Natural killer cell (primary cell): Measurements from ENCODE around the gene XK. TPM values are rescaled to one million over a fixed set of nuclear protein-coding genes. Genes with fewer than 3 reads are reported as not detected.

Experiments
- ATAC-seq, 3 donors: fragments of 150-1000 bp in 2 of 3; fragments of 200-7000 bp in 1 of 3; cut with Tn5 transposase; 1 replicate in 1 of 3; 2 replicates in 2 of 3; pipeline ENCODE4 v1.10.0; 2021; ENCODE audit warnings: mild to moderate bottlenecking in 2 of 3, moderate library complexity in 2 of 3
- DNase-seq, 2 donors: peaks; one replicate each; pipeline versions ENCODE4 v3.0.0 to v3.0.0-alpha.2; 2013 to 2021; ENCODE audit warnings: mixed read lengths in 1 of 2
- H3K27ac ChIP-seq: one replicate; pipeline ENCODE4 v1.5.1; 2013; ENCODE audit warnings: mild to moderate bottlenecking, low read length
- H3K27me3 ChIP-seq: one replicate; pipeline ENCODE4 v1.6.1; 2013; ENCODE audit warnings: low read length; ENCODE audit not compliant: control insufficient read depth, insufficient read depth
- H3K36me3 ChIP-seq: one replicate; pipeline ENCODE4 v1.6.1; 2013; ENCODE audit warnings: low read length; ENCODE audit not compliant: control insufficient read depth, insufficient read depth
- H3K4me1 ChIP-seq: one replicate; pipeline ENCODE4 v1.6.1; 2013; ENCODE audit warnings: low read length; ENCODE audit not compliant: control insufficient read depth, insufficient read depth
- H3K4me3 ChIP-seq: one replicate; pipeline ENCODE4 v1.5.1; 2013; ENCODE audit warnings: low read length
- H3K9me3 ChIP-seq: one replicate; pipeline ENCODE4 v1.6.1; 2013; ENCODE audit warnings: low read length; ENCODE audit not compliant: control insufficient read depth, insufficient read depth
- H3K27ac Mint-ChIP-seq, 2 donors: one replicate each; pipeline ENCODE4 v1.8.0; 2022; ENCODE audit warnings: mild to moderate bottlenecking in 2 of 2, mixed read lengths in 2 of 2, moderate library complexity in 1 of 2
- H3K27me3 Mint-ChIP-seq, 2 donors: one replicate each; pipeline ENCODE4 v1.8.0; 2022; ENCODE audit warnings: low read depth in 2 of 2, mixed read lengths in 2 of 2
- H3K36me3 Mint-ChIP-seq: one replicate; pipeline ENCODE4 v1.8.0; 2022; ENCODE audit warnings: mixed read lengths
- H3K4me1 Mint-ChIP-seq, 2 donors: one replicate each; pipeline ENCODE4 v1.8.0; 2022; ENCODE audit warnings: mixed read lengths in 2 of 2
- H3K4me3 Mint-ChIP-seq: one replicate; pipeline ENCODE4 v1.8.0; 2022; ENCODE audit warnings: mild to moderate bottlenecking, moderate library complexity, mixed read lengths
- H3K9me3 Mint-ChIP-seq, 2 donors: one replicate each; pipeline ENCODE4 v1.8.0; 2022; ENCODE audit warnings: mixed read lengths in 2 of 2
- CTCF ChIP-seq: fragments of 200-600 bp; IDR thresholded peaks from one replicate; pipeline ENCODE4 v1.8.0; 2022; ENCODE audit warnings: antibody characterized with exemption
- WGBS: methylation state at CpG from one replicate; pipeline ENCODE4 v1.1.7; 2013; ENCODE audit warnings: missing lambda C conversion rate; ENCODE audit not compliant: insufficient coverage; 5-methylcytosine and 5-hydroxymethylcytosine counted together
- intact Hi-C: fragments of 100-400 bp; cut with micrococcal nuclease; formaldehyde crosslinking; loops from one replicate; pipeline ENCODE4 v1.14.2; 2022
- total RNA-seq, 4 donors: library from RNA; stranded (reverse); fragments of 120-200 nt in 1 of 4; gene quantifications; one replicate each; pipeline versions ENCODE4 v1.2.3 to v1.2.4, GENCODE V29; 2013 to 2022

Gene XK
- total RNA-seq, 3 donors from 2014 or later (not counting 1 experiment from before 2014, with no cell fraction given), result 0.29 to 1.3 (median 0.56) TPM

GRCh38 chrX:37686369-37686995 lies 891 bp downstream of the XK start:
- DNase-seq, result no peak
- no peaks in the 10 kb centered on the region for H3K27me3 ChIP-seq
- TF ChIP-seq CTCF, result no peak
- peaks cover 8% of the 10 kb centered on the region for H3K4me1 ChIP-seq
- H3K4me1 Mint-ChIP-seq, result peaks cover 4 to 6% of the 10 kb centered on the region in 2 donors
- H3K36me3 ChIP-seq, result no peaks in the 10 kb centered on the region
- no peaks in the 10 kb centered on the region for H3K9me3 ChIP-seq
- no peaks in the 10 kb centered on the region for H3K36me3 Mint-ChIP-seq
- peak overlapping the region; percentile 22 for H3K4me3 ChIP-seq
- no peak overlapping the region for H3K27ac Mint-ChIP-seq
- no peak overlapping the region for H3K27ac ChIP-seq
- peaks cover 0 to 7% of the 10 kb centered on the region in 2 donors for H3K27me3 Mint-ChIP-seq
- 44% methylated on average over 4 of the region's 9 CpGs for WGBS
- intact Hi-C loops, result no loop called here
- no peak for ATAC-seq
- no peaks in the 10 kb centered on the region for H3K9me3 Mint-ChIP-seq
- peak overlapping the region; percentile 76 for H3K4me3 Mint-ChIP-seq

- H3K4me3 ChIP-seq, result no peak overlapping the region
- Mint-ChIP-seq H3K4me1 (peaks cover 4 to 6% of the 10 kb centered on the region in 2 donors), H3K27ac (no peak overlapping the region), H3K9me3 (no peaks in the 10 kb centered on the region), H3K27me3 (peaks cover 0 to 7% of the 10 kb centered on the region in 2 donors), H3K36me3 (no peaks in the 10 kb centered on the region), H3K4me3 (peak overlapping the region; percentile 76)
- H3K27me3 ChIP-seq, result no peaks in the 10 kb centered on the region
- TF ChIP-seq CTCF, result no peak
- intact Hi-C loops, result no loop called here
- DNase-seq (no peak), ATAC-seq (no peak)
- no peaks in the 10 kb centered on the region for H3K36me3 ChIP-seq
- H3K27ac ChIP-seq, result no peak overlapping the region
- peaks cover 8% of the 10 kb centered on the region for H3K4me1 ChIP-seq
- H3K9me3 ChIP-seq, result no peaks in the 10 kb centered on the region
- no CpG with 5 or more reads among the region's 3 CpGs for WGBS
Measured at GRCh38 chrX:37686996-37687395, 1.4 kb downstream of the XK start.

- no peaks in the 10 kb centered on the region for H3K36me3 ChIP-seq
- ATAC-seq, result no peak
- peaks cover 4 to 6% of the 10 kb centered on the region in 2 donors for H3K4me1 Mint-ChIP-seq
- no peak for DNase-seq
- peaks cover 0 to 7% of the 10 kb centered on the region in 2 donors for H3K27me3 Mint-ChIP-seq
- H3K36me3 Mint-ChIP-seq, result no peaks in the 10 kb centered on the region
- H3K27me3 ChIP-seq, result no peaks in the 10 kb centered on the region
- no peak overlapping the region for H3K27ac ChIP-seq
- H3K4me3 Mint-ChIP-seq, result no peak overlapping the region
- TF ChIP-seq CTCF, result no peak
- no peak overlapping the region for H3K4me3 ChIP-seq
- H3K4me1 ChIP-seq, result peaks cover 8% of the 10 kb centered on the region
- intact Hi-C loops, result no loop called here
- no peaks in the 10 kb centered on the region for H3K9me3 Mint-ChIP-seq
- no peaks in the 10 kb centered on the region for H3K9me3 ChIP-seq
- H3K27ac Mint-ChIP-seq, result no peak overlapping the region
Measured at GRCh38 chrX:37690119-37690518, 4.5 kb downstream of the XK start.

GRCh38 chrX:37692918-37693317 lies 7.3 kb downstream of the XK start:
- Histone ChIP-seq H3K36me3 (no peaks in the 10 kb centered on the region), H3K4me3 (no peak overlapping the region), H3K27me3 (no peaks in the 10 kb centered on the region), H3K4me1 (no peaks in the 10 kb centered on the region), H3K27ac (no peak overlapping the region), H3K9me3 (no peaks in the 10 kb centered on the region)
- Mint-ChIP-seq H3K4me1 (no peaks in the 10 kb centered on the region), H3K9me3 (no peaks in the 10 kb centered on the region), H3K4me3 (no peak overlapping the region), H3K36me3 (no peaks in the 10 kb centered on the region), H3K27ac (no peak overlapping the region), H3K27me3 (peaks cover 0 to 7% of the 10 kb centered on the region in 2 donors)
- no peak for TF ChIP-seq CTCF
- intact Hi-C loops, result no loop called here
- DNase-seq, result no peak
- 100% methylated on average over 1 of the region's 3 CpGs for WGBS
- ATAC-seq, result no peak
